ENCODE results near the gene NSUN3. TPM values are rescaled to one million over a fixed set of nuclear protein-coding genes. Genes with fewer than 3 reads are reported as not detected.

Gene NSUN3
- total RNA-seq, 1 donor from 2014 or later, result 18.0 TPM

- Histone ChIP-seq H3K4me3 (no peak overlapping the region), H3K27ac (no peak overlapping the region), H3K9me3 (no peaks in the 10 kb centered on the region), H3K36me3 (peaks cover 7% of the 10 kb centered on the region), H3K27me3 (no peaks in the 10 kb centered on the region), H3K4me1 (peaks cover 28% of the 10 kb centered on the region)
- DNase-seq (no peak), ATAC-seq (no peak)
- no peak for TF ChIP-seq CTCF (IDR thresholded peaks at IDR 0.05)
- intact Hi-C loops (cut with DNase I), result loop anchor here (10.0 kb wide), 1 partner anchor 60 kb away; no protein-coding TSS in a partner anchor
These were observed 2.3 kb downstream of the NSUN3 start for GRCh38 chr3:94065122-94065521.

GRCh38 chr3:94065819-94066480 lies 3.1 kb downstream of the NSUN3 start:
- peaks cover 28% of the 10 kb centered on the region for H3K4me1 ChIP-seq
- no peak for ATAC-seq

GRCh38 chr3:94066506-94067500 lies 3.9 kb downstream of the NSUN3 start:
- no peak for ATAC-seq
- Histone ChIP-seq H3K9me3 (no peaks in the 10 kb centered on the region), H3K27me3 (no peaks in the 10 kb centered on the region), H3K36me3 (peaks cover 16% of the 10 kb centered on the region), H3K4me3 (no peak overlapping the region), H3K27ac (no peak overlapping the region), H3K4me1 (peaks cover 26% of the 10 kb centered on the region)
- no peak for TF ChIP-seq CTCF (IDR thresholded peaks at IDR 0.05)
- intact Hi-C loops (cut with DNase I), result loop anchor here (10.0 kb wide), 1 partner anchor 62 kb away; no protein-coding TSS in a partner anchor
- DNase-seq, result no peak

More at GRCh38 chr3:94065819-94066480, 3.1 kb downstream of the NSUN3 start:
- Histone ChIP-seq H3K4me3 (no peak overlapping the region), H3K27me3 (no peaks in the 10 kb centered on the region), H3K36me3 (peaks cover 10% of the 10 kb centered on the region), H3K9me3 (no peaks in the 10 kb centered on the region), H3K27ac (no peak overlapping the region)
- intact Hi-C loops (cut with DNase I), result loop anchor here (10.0 kb wide), 1 partner anchor 61 kb away; no protein-coding TSS in a partner anchor
- DNase-seq, result no peak
- TF ChIP-seq CTCF (IDR thresholded peaks at IDR 0.05), result no peak

- Histone ChIP-seq H3K27ac (no peak overlapping the region), H3K9me3 (no peaks in the 10 kb centered on the region), H3K4me3 (no peak overlapping the region), H3K4me1 (peaks cover 16% of the 10 kb centered on the region), H3K27me3 (no peaks in the 10 kb centered on the region), H3K36me3 (peaks cover 19% of the 10 kb centered on the region)
- intact Hi-C loops (cut with DNase I), result loop anchor here (10.0 kb wide), 1 partner anchor 65 kb away; no protein-coding TSS in a partner anchor
- TF ChIP-seq CTCF (IDR thresholded peaks at IDR 0.05), result peak; percentile 72
- no peak for ATAC-seq
- no peak for DNase-seq
These were observed 6.4 kb downstream of the NSUN3 start for GRCh38 chr3:94069194-94069813.

GRCh38 chr3:94070341-94070911 lies 7.6 kb downstream of the NSUN3 start:
- Histone ChIP-seq H3K36me3 (peaks cover 19% of the 10 kb centered on the region), H3K27ac (no peak overlapping the region), H3K4me1 (peaks cover 4% of the 10 kb centered on the region), H3K9me3 (no peaks in the 10 kb centered on the region), H3K4me3 (no peak overlapping the region), H3K27me3 (no peaks in the 10 kb centered on the region)
- no peak for TF ChIP-seq CTCF (IDR thresholded peaks at IDR 0.05)
- DNase-seq (no peak), ATAC-seq (no peak)
- intact Hi-C loops (cut with DNase I), result no loop called here

Data from upper lobe of right lung (tissue), 1 donor.